H9 (cell line): ENCODE measurements around the gene RASIP1. TPM values are rescaled to one million over a fixed set of nuclear protein-coding genes. Genes with fewer than 3 reads are reported as not detected.

Experiments
- DNase-seq: peaks from one replicate; pipeline ENCODE4 v3.0.0-alpha.2; 2017
- H2AFZ ChIP-seq: one replicate; pipeline ENCODE4 v1.6.1; 2013; ENCODE audit warnings: mild to moderate bottlenecking, low read length, control low read depth, moderate library complexity
- H2AK5ac ChIP-seq: 2 replicates; pipeline ENCODE4 v1.6.1; 2013; ENCODE audit warnings: low read length, control low read depth, mixed read lengths; ENCODE audit not compliant: insufficient read length
- H2BK120ac ChIP-seq: one replicate; pipeline ENCODE4 v1.6.1; 2013; ENCODE audit warnings: low read depth, mild to moderate bottlenecking, low read length, control low read depth, inconsistent platforms; ENCODE audit not compliant: poor library complexity, severe bottlenecking
- H2BK12ac ChIP-seq: 2 replicates; pipeline ENCODE4 v1.6.1; 2013; ENCODE audit warnings: low read length, control low read depth, mixed read lengths, low read depth; ENCODE audit not compliant: insufficient read length
- H2BK15ac ChIP-seq: 2 replicates; pipeline ENCODE4 v1.6.1; 2013; ENCODE audit warnings: low read depth, low read length, control low read depth
- H2BK20ac ChIP-seq: one replicate; pipeline ENCODE4 v1.6.1; 2013; ENCODE audit warnings: low read depth, mild to moderate bottlenecking, low read length, control low read depth, inconsistent platforms; ENCODE audit not compliant: poor library complexity, severe bottlenecking
- H2BK5ac ChIP-seq: 2 replicates; pipeline ENCODE4 v1.6.1; 2013; ENCODE audit warnings: low read length, control low read depth, mixed read lengths; ENCODE audit not compliant: insufficient read length
- H3K14ac ChIP-seq: 2 replicates; pipeline ENCODE4 v1.6.1; 2013; ENCODE audit warnings: low read length, control low read depth; ENCODE audit not compliant: insufficient read depth
- H3K18ac ChIP-seq: 2 replicates; pipeline ENCODE4 v1.6.1; 2013; ENCODE audit warnings: low read depth, mild to moderate bottlenecking, mixed read lengths, low read length, control low read depth; ENCODE audit not compliant: insufficient read length
- H3K23ac ChIP-seq: 2 replicates; pipeline ENCODE4 v1.6.1; 2013; ENCODE audit warnings: low read length, control low read depth, mixed read lengths, low read depth; ENCODE audit not compliant: insufficient read length
- H3K23me2 ChIP-seq: 2 replicates; pipeline ENCODE4 v1.6.1; 2013; ENCODE audit warnings: low read depth, mild to moderate bottlenecking, mixed read lengths, low read length, control low read depth; ENCODE audit not compliant: insufficient read length, poor library complexity, severe bottlenecking
- H3K27ac ChIP-seq: 2 replicates; pipeline ENCODE4 v1.5.1; 2013; ENCODE audit warnings: low read length, control low read depth, mixed read lengths, low read depth; ENCODE audit not compliant: insufficient read length
- H3K27me3 ChIP-seq: 2 replicates; pipeline ENCODE4 v1.6.1; 2013; ENCODE audit warnings: low read length, control low read depth, inconsistent platforms; ENCODE audit not compliant: insufficient read depth
- H3K4ac ChIP-seq: 2 replicates; pipeline ENCODE4 v1.6.1; 2013; ENCODE audit warnings: low read depth, mild to moderate bottlenecking, control low read depth, inconsistent platforms, low read length, moderate library complexity
- H3K4me1 ChIP-seq: 2 replicates; pipeline ENCODE4 v1.6.1; 2013; ENCODE audit warnings: low read length, control low read depth, inconsistent platforms; ENCODE audit not compliant: insufficient read depth
- H3K4me2 ChIP-seq: 2 replicates; pipeline ENCODE4 v1.6.1; 2013; ENCODE audit warnings: low read length, control low read depth, mixed read lengths; ENCODE audit not compliant: insufficient read length, insufficient read depth
- H3K56ac ChIP-seq: 2 replicates; pipeline ENCODE4 v1.6.1; 2013; ENCODE audit warnings: low read depth, mild to moderate bottlenecking, mixed read lengths, low read length, control low read depth; ENCODE audit not compliant: insufficient read length
- H3K79me1 ChIP-seq: 2 replicates; pipeline ENCODE4 v1.6.1; 2013; ENCODE audit warnings: low read depth, mild to moderate bottlenecking, moderate library complexity, low read length, control low read depth, inconsistent platforms; ENCODE audit not compliant: insufficient read depth, poor library complexity, severe bottlenecking
- H3K79me2 ChIP-seq: 2 replicates; pipeline ENCODE4 v1.6.1; 2013; ENCODE audit warnings: low read length, control low read depth, inconsistent platforms; ENCODE audit not compliant: insufficient read depth
- H3K9ac ChIP-seq: 2 replicates; pipeline ENCODE4 v1.6.1; 2013; ENCODE audit warnings: low read length, control low read depth, mixed read lengths; ENCODE audit not compliant: insufficient read length; ENCODE audit errors: extremely low read depth
- H3K9me3 ChIP-seq: one replicate; pipeline ENCODE4 v1.6.1; 2013; ENCODE audit warnings: low read depth, low read length, inconsistent platforms; ENCODE audit not compliant: control insufficient read depth
- H3T11ph ChIP-seq: one replicate; pipeline ENCODE4 v1.6.1; 2013; ENCODE audit warnings: mild to moderate bottlenecking, low read length, control low read depth, inconsistent platforms
- H4K20me1 ChIP-seq: one replicate; pipeline ENCODE4 v1.6.1; 2013; ENCODE audit not compliant: control insufficient read depth, insufficient read length, insufficient read depth
- H4K5ac ChIP-seq: 2 replicates; pipeline ENCODE4 v1.6.1; 2013; ENCODE audit warnings: low read depth, mild to moderate bottlenecking, mixed read lengths, low read length, control low read depth; ENCODE audit not compliant: insufficient read length
- H4K8ac ChIP-seq: replicated peaks from 2 replicates; pipeline ENCODE4 v1.6.1; 2013; ENCODE audit warnings: low read length, control low read depth, mixed read lengths, low read depth; ENCODE audit not compliant: insufficient read length
- H4K91ac ChIP-seq: 2 replicates; pipeline ENCODE4 v1.6.1; 2013; ENCODE audit warnings: low read depth, mild to moderate bottlenecking, moderate library complexity, mixed read lengths, low read length, control low read depth; ENCODE audit not compliant: insufficient read length
- H3K27ac Mint-ChIP-seq, 3 experiments: 2 replicates in 2 of 3; 3 replicates in 1 of 3; pipeline ENCODE4 v1.8.0; 2020 to 2021; ENCODE audit warnings: mixed read lengths in 3 of 3, mild to moderate bottlenecking in 1 of 3, moderate library complexity in 1 of 3
- H3K27me3 Mint-ChIP-seq: 2 replicates; pipeline ENCODE4 v1.8.0; 2021; ENCODE audit warnings: low read depth, mild to moderate bottlenecking, moderate library complexity, mixed read lengths
- H3K36me3 Mint-ChIP-seq, 3 experiments: 2 replicates in 2 of 3; 3 replicates in 1 of 3; pipeline ENCODE4 v1.8.0; 2020 to 2021; ENCODE audit warnings: low read depth in 3 of 3, mixed read lengths in 3 of 3; ENCODE audit not compliant: insufficient read depth in 1 of 3
- H3K4me1 Mint-ChIP-seq, 2 experiments: 2 replicates each; pipeline ENCODE4 v1.8.0; 2020; ENCODE audit warnings: mixed read lengths in 2 of 2
- H3K4me3 Mint-ChIP-seq, 2 experiments: 2 replicates in 1 of 2; 3 replicates in 1 of 2; pipeline ENCODE4 v1.8.0; 2020 to 2021; ENCODE audit warnings: mild to moderate bottlenecking in 2 of 2, mixed read lengths in 2 of 2, moderate library complexity in 1 of 2
- H3K9me3 Mint-ChIP-seq, 2 experiments: 2 replicates in 1 of 2; 3 replicates in 1 of 2; pipeline ENCODE4 v1.8.0; 2020; ENCODE audit warnings: mild to moderate bottlenecking in 2 of 2, mixed read lengths in 2 of 2, moderate library complexity in 1 of 2
- CTCF ChIP-seq: fragments of 200-600 bp; sonication (generic); conservative IDR thresholded peaks from 3 replicates; pipeline ENCODE4 v1.8.0; 2021; ENCODE audit warnings: antibody characterized with exemption, mild to moderate bottlenecking
- WGBS: extraction: QIAGEN DNeasy Blood & Tissue Kit; methylation state at CpG from one replicate; pipeline ENCODE4 v1.1.7; 2013; ENCODE audit warnings: missing lambda C conversion rate, low lambda C conversion rate, mixed read lengths; ENCODE audit not compliant: insufficient read length; ENCODE audit errors: extremely low coverage; 5-methylcytosine and 5-hydroxymethylcytosine counted together
- total RNA-seq: library from RNA; stranded (reverse); gene quantifications from 2 replicates; pipeline ENCODE4 v1.2.1, GENCODE V29; 2021

The RASIP1 gene
- total RNA-seq, 1 experiment from 2014 or later = 2.4 TPM

GRCh38 chr19:48685583-48685982 lies 54.8 kb downstream of the RASIP1 start:
- Mint-ChIP-seq H3K4me3 (no peak overlapping the region), H3K9me3 (no peaks in the 10 kb centered on the region), H3K27me3 (peaks cover 5% of the 10 kb centered on the region), H3K27ac (0 out of 7 replicates have a peak overlapping the region, but pooled peaks of 1 of the 3 experiments have one; percentile 20), H3K4me1 (peaks cover 3 to 9% of the 10 kb centered on the region in 2 experiments), H3K36me3 (no peaks in the 10 kb centered on the region; a peak in 1 of 7 replicates)
- Histone ChIP-seq H3K27me3 (no peaks in the 10 kb centered on the region; the same call in 1 of the 2 replicates), H3K14ac (no peak overlapping the region), H2AFZ (no peak overlapping the region), H3K23ac (no peak overlapping the region), H3K4me1 (no peaks in the 10 kb centered on the region), H2BK120ac (no peak overlapping the region), H3T11ph (no peak overlapping the region), H3K27ac (no peak overlapping the region), H3K4ac (no peak overlapping the region), H3K9ac (no peak overlapping the region), H3K79me2 (no peaks in the 10 kb centered on the region), H2BK20ac (no peak overlapping the region), H3K4me2 (no peak overlapping the region), H4K91ac (no peak overlapping the region), H4K5ac (no peak overlapping the region), H4K8ac (no peak overlapping the region), H3K18ac (no peak overlapping the region), H4K20me1 (no peaks in the 10 kb centered on the region), H3K23me2 (no peaks in the 10 kb centered on the region), H2AK5ac (no peak overlapping the region), H3K79me1 (no peaks in the 10 kb centered on the region), H2BK15ac (no peak overlapping the region), H2BK5ac (no peak overlapping the region), H2BK12ac (no peak overlapping the region), H3K9me3 (no peaks in the 10 kb centered on the region), H3K56ac (no peak overlapping the region)
- WGBS = no CpG with 5 or more reads among the region's 9 CpGs
- DNase-seq = no peak
- TF ChIP-seq CTCF = no peak
